ENCODE results near the gene HOXB9. TPM values are rescaled to one million over a fixed set of nuclear protein-coding genes. Genes with fewer than 3 reads are reported as not detected.
A peak's percentile ranks its signal among the peaks of the same experiment; 100 is the strongest.

The HOXB9 gene
- total and polyA plus RNA-seq, 9 of the 15 experiments (the other 6 are each of a cell fraction or from before 2014, with no cell fraction given): 3.1 to 196 (median 77.6) TPM

- peaks cover 81% of the 10 kb centered on the region for H3K79me2 ChIP-seq (ENCODE audit: control insufficient read depth, insufficient read depth, low read length)
- CTCF ChIA-PET (ENCODE audit: low intra/inter-chr PET ratio): interaction anchor here (0.6 kb wide), 1 partner anchor 467 kb away, joined by 4 read pairs; no protein-coding TSS in a partner anchor
- H3K9ac ChIP-seq (ENCODE audit: insufficient read depth in 1 of 2, low read depth in 2 of 2, low read length in 2 of 2): peak overlapping the region; percentile 32 to 41; a peak in 2 of 4 replicates
- no peak overlapping the region for H2AFZ ChIP-seq (ENCODE audit: low read depth, low read length)
- H4K20me1 ChIP-seq (replicated peaks; ENCODE audit: control insufficient read depth, insufficient read depth, low read length): peaks cover 51% of the 10 kb centered on the region
- peak overlapping the region; percentile 50 for H3K4me2 ChIP-seq (ENCODE audit: insufficient read depth, low read length)
- FAIRE-seq: no peak
- ATAC-seq: peak; percentile 20
- H3K9me1 ChIP-seq (ENCODE audit: control insufficient read depth, insufficient read depth, low read length): no peaks in the 10 kb centered on the region
- peak overlapping the region; percentile 72; the same call in 2 of the 3 replicates for H3K27ac ChIP-seq (ENCODE audit: extremely low read depth, low read depth, low read length)
- in situ Hi-C loops (cut with MboI): loop anchor here (10.0 kb wide), 1 partner anchor 586 kb away; the partner anchor contains the start of gene COPZ2
- POLR2A ChIA-PET: interaction anchor here (0.5 to 1.5 kb wide), 12 partner anchors 8 to 779 kb away, joined by 3 to 5 read pairs (median 3); partner anchors contain the start of gene SCRN2
- DNase-seq (ENCODE audit: extremely low read depth in 1 of 4, low spot score in 3 of 4): no peak
- BruUV-seq (replicated peaks): no TSS peak
- intact Hi-C loops (cut with micrococcal nuclease): no loop called here
- H3K27me3 ChIP-seq (ENCODE audit: control insufficient read depth in 2 of 2, insufficient read depth in 2 of 2, low read length in 2 of 2): no peaks in the 10 kb centered on the region
- WGBS (ENCODE audit: insufficient coverage, low coverage, missing lambda C conversion rate): 46% methylated on average over 2 of the region's 6 CpGs
- H3K4me3 ChIP-seq: no peak overlapping the region
- peaks cover 49% of the 10 kb centered on the region for H3K36me3 ChIP-seq (ENCODE audit: control insufficient read depth, insufficient read depth, low read length)
- no peaks in the 10 kb centered on the region for H3K9me3 ChIP-seq (replicated peaks; ENCODE audit: control insufficient read depth, insufficient read depth, low read depth, low read length)
- H3K4me1 ChIP-seq (replicated peaks in 1 of 2; ENCODE audit: control insufficient read depth in 2 of 2, insufficient read depth in 2 of 2, low read length in 2 of 2): peaks cover 50 to 55% of the 10 kb centered on the region in 2 experiments; a peak in 4 of 5 replicates
- peak; percentile 32; the same call in 1 of the 2 replicates for TF ChIP-seq ATF3 (IDR thresholded peaks at IDR 0.05)
- no peak for TF ChIP-seq ATF3 (CRISPR knock-in tag; conservative IDR thresholded peaks at IDR 0.05)
- no peak for TF ChIP-seq RERE (CRISPR knock-in tag; IDR thresholded peaks at IDR 0.05; ENCODE audit: borderline replicate concordance)
- TF ChIP-seq RBBP5 (IDR thresholded peaks at IDR 0.05; ENCODE audit: borderline replicate concordance, insufficient read depth, low read length, poor library complexity, severe bottlenecking): peak; percentile 11
- TF ChIP-seq KLF6 (CRISPR knock-in tag; IDR thresholded peaks at IDR 0.05; ENCODE audit: borderline replicate concordance): no peak
- TF ChIP-seq TAF7 (tag; IDR thresholded peaks at IDR 0.05): no peak
- TF ChIP-seq SOX6 (IDR thresholded peaks at IDR 0.05): no peak
- TF ChIP-seq KLF10 (CRISPR knock-in tag; IDR thresholded peaks at IDR 0.05): peak; percentile 8; the same call in 1 of the 2 replicates
- TF ChIP-seq ZNF57 (CRISPR knock-in tag; IDR thresholded peaks at IDR 0.05): 0 out of 2 replicates have a peak, but pooled peaks have one; percentile 42
- no peak for TF ChIP-seq CHD4 (IDR thresholded peaks at IDR 0.05; ENCODE audit: insufficient read depth, insufficient replicate concordance, low read depth, low read length, poor library complexity, severe bottlenecking)
- TF ChIP-seq CEBPG (CRISPR knock-in tag; IDR thresholded peaks at IDR 0.05): peak; percentile 70; the same call in 1 of the 2 replicates
- no peak; a peak in 1 of 4 replicates for TF ChIP-seq CEBPG (tag; conservative IDR thresholded peaks at IDR 0.05 in 1 of 2, IDR thresholded peaks at IDR 0.05 in 1 of 2)
- peak; percentile 46; the same call in 1 of the 2 replicates for TF ChIP-seq RBFOX2 (IDR thresholded peaks at IDR 0.05; ENCODE audit: low read depth, low read length)
- peak in 1 of 2 experiments; percentile 2; a peak in 1 of 4 replicates for TF ChIP-seq SIN3A (IDR thresholded peaks at IDR 0.05; ENCODE audit: borderline replicate concordance in 2 of 2, control insufficient read depth in 1 of 2, low read depth in 2 of 2, low read length in 2 of 2)
Measured at GRCh38 chr17:48620461-48621139, 5.6 kb downstream of the HOXB9 start.

Data from K562 (cell line).